Fibroblast of gingiva (primary cell): ENCODE measurements around the gene GHRHR.

Experiments
- DNase-seq: peaks from one replicate; pipeline ENCODE4 v3.0.0-alpha.2; 2011; ENCODE audit warnings: low read depth

Gene GHRHR

DNA sequence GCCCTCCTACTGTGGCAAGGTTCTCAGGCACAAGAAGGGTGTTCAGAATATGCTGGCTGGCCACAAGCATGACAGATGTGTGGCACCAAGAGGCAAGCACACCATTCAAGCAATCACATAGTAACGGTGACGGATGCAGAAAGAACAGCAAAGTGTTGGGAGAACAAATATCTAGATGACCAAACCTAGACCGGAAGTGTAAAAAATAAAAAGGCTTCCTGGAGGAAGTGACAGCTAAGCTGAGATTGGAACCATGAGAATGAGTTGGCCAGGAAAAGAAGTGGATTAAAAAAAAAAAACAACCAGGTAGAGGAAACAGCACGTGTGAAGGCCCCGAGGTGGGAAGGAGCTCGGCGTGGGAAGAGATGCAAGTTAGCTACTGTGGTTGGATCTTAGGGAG lies 22.0 kb downstream of the GHRHR start:
- DNase-seq = no peak

- DNase-seq = no peak
Measured at GRCh38 chr7:30986331-30986730, 22.6 kb downstream of the GHRHR start.

GRCh38 chr7:30986738-30987137 lies 23.0 kb downstream of the GHRHR start:
- DNase-seq = no peak

- no peak for DNase-seq
Measured at GRCh38 chr7:30987178-30987577, 23.4 kb downstream of the GHRHR start.

GRCh38 chr7:30987936-30988335 lies 24.2 kb downstream of the GHRHR start:
- no peak for DNase-seq

DNA sequence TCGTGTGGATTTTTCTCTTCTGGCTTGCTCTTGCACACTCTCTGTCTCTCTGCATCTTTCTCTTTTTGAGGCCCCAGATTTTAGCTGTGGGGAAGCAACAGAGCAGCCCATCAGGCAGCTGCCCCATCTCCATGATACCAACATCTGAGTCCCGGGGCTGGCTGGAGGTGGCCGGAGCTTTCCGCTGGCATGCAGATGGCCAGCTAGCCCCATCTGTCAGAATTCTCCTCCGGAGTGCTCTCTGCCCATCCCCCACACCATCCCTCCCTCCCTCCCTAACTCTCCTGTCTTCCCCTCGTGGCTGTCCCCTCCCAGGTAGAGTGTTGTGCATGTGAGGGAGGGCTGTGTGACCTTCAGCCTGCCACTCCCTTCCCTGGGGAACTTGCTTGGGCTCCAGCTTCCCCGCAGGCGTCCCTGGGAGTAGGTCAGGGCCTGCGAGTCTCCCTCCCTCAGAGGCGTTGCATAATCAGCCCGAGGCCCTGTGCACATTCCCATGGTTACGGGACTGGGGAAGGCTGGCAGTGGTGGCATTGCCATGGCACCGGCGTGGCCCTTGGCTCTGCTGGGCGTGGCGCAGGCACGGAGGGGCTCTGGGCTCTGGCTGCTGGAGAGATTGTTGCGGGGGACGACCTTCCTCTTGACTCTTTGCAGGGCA lies 24.7 kb downstream of the GHRHR start:
- DNase-seq = peak; percentile 78

- DNase-seq = no peak
Measured at GRCh38 chr7:30989008-30989823, 25.5 kb downstream of the GHRHR start.

DNA sequence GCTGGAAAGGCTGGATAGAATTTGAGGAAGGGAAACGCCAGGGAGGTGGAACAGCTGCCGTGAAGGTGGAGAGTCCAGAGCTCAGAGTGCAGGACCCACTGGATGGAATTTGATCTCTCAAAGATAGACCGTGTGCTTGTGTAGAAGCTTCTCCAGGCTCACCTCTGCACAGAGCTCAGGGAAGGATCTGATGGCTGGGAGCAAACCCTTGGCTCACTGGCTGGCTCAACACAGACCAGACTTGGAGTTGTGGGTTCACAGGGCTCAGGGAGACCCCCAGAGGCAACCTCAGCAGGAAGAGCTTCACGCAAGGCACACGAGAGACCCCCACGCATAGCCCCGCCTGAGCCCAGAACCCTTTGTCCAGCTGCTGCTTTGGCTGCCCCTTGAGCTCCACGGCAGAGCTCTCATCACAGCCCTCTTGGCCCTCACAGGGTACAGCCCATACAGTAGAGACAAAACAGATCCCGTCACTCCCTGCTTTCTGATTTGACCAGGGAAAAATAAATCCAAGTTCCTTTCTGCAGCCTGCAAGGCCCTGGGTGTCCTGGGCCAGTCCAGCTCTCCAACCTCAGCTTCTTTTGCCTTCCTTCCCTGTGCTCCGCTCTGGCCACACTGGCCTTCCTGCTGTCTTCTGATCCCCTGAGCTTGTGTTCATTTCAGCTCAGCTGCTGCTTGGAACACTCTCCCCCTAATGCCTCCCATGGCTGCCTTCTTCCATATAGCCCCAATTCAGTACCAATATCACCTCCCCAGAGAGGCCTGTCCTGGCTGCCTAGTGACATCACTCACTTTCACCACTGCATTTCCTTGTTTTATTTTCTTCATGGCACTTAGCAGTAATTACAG lies 26.3 kb downstream of the GHRHR start:
- no peak for DNase-seq

GRCh38 chr7:30990673-30991170 lies 27.0 kb downstream of the GHRHR start:
- peak; percentile 12 for DNase-seq

DNA sequence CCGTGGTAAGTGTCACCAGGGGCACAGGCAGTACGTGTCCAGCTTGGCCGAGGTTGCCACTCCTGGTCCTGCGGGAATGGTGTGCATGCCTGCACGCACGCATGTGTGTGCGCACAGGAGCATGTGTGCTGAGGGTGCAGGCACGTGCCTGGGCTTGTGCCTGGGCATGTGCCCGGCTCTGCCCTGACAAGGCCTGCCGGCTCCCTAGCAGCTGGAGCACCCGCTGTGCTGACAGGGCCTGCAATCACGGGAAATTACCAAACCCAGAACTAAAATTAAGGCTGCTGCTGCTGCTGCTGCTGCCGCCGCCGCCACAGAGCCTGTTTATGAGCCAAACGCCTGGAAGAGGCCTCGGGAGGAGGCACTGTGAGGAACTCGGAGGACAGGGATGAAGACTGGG lies 28.7 kb downstream of the GHRHR start:
- DNase-seq = no peak

- DNase-seq = no peak
Measured at GRCh38 chr7:30994206-30995100, 30.7 kb downstream of the GHRHR start.

- DNase-seq = peak; percentile 16
Measured at GRCh38 chr7:30995536-30995935, 31.8 kb downstream of the GHRHR start.

GRCh38 chr7:30996256-30996655 lies 32.5 kb downstream of the GHRHR start:
- peak; percentile 34 for DNase-seq

DNA sequence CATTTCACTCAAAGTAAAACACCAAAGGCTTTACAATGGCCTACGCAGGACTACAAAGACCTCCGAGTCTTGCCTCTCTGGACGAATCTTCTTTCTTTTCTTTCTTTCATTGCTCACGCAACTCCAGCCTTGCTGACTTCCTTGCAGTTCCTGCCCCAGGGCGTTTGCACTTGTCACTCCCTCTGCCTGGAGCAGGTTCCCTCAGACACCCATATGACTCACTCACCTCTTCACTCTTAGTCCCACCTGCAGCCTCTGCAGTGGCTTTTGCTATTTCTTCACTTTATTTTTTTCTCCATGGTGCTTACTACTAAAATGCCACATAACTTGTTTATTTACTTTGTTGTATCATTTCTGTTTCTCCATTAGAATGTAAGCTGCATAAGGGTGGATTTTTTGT lies 33.1 kb downstream of the GHRHR start:
- DNase-seq = no peak

DNA sequence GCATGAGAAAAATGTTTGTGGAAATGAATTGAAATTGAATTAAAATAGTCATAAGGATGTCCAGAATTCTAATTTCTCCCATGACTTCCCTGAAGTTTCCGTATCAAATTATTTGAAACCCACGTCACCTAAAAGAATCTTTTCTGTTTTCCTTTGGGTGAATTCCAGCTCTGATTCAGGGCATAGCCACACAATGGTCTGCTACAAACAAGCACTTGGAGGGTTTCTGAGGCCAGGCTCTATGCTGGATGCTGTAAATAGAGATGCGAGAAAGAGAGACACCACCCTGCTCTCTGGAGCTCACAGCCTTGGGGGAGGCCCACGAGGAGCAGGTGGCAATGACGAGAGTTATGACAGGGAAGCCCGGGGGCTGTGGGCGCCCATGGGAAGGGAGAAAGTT lies 33.6 kb downstream of the GHRHR start:
- DNase-seq = no peak

- DNase-seq = no peak
Measured at GRCh38 chr7:30998180-30998579, 34.4 kb downstream of the GHRHR start.

- DNase-seq = no peak
Measured at GRCh38 chr7:31000161-31000693, 36.5 kb downstream of the GHRHR start.

GRCh38 chr7:31000779-31001178 lies 37.0 kb downstream of the GHRHR start:
- no peak for DNase-seq

GRCh38 chr7:31002256-31002655 lies 38.5 kb downstream of the GHRHR start:
- peak; percentile 41 for DNase-seq

DNA sequence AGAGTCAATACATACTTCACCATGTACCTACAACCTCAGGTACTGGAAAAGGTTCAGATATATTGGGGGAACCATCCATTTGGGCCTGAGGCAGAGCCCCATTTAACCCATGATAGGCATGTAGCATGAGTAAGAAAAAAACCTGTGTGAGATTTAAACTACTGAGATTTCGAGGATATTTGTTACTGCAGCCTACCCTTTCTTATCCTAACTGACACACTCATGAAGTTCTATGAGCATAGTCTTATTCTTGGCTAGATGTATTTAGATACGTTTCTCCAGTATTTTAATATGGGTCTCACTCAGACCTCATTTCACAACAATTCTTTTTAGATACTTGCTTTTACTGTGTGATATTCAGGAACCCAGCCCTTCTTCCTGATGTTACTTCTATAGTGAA lies 39.3 kb downstream of the GHRHR start:
- DNase-seq = no peak

DNA sequence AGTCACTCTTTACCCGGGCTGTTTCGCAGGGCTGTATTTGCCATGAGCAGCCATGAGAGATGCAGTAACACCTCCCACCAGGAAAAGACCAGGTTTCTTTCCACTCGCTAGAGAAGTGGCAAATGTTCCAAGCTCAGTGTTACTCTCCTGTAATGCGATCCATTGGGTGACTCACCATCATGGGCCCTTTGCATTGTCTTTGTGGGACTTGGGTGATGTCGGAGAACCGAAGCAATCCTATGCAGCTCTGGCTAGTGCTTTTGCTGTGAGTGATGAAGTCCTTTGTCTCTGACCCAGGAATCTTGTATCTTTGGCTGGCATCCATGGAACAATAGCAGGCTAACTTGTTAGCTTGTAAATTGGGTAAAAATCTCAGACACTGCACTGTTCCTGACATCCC lies 40.0 kb downstream of the GHRHR start:
- DNase-seq = no peak
